K562 (cell line): ENCODE measurements around the gene NCKAP1. TPM values are rescaled to one million over a fixed set of nuclear protein-coding genes. Genes with fewer than 3 reads are reported as not detected.

Source experiments
- ARID3B ChIP-seq: fragments of 250-450 bp; sonication (Bioruptor Pico); IDR thresholded peaks from 2 replicates; pipeline ENCODE4 v1.4.0; 2020; ENCODE audit warnings: borderline replicate concordance
- BRD4 ChIP-seq: fragments of 200-600 bp; sonication (generic); IDR thresholded peaks from 2 replicates; pipeline ENCODE4 v1.6.1; 2017; ENCODE audit warnings: inconsistent platforms
- CC2D1A ChIP-seq: fragments of 450-650 bp; IDR thresholded peaks from 2 replicates; pipeline ENCODE4 v1.6.1; 2017; ENCODE audit warnings: mild to moderate bottlenecking
- EP400 ChIP-seq: fragments of 450-650 bp; IDR thresholded peaks from 2 replicates; pipeline ENCODE4 v1.6.1; 2017; ENCODE audit warnings: antibody characterized with exemption, mild to moderate bottlenecking, moderate library complexity
- ETV5 ChIP-seq: sonication (generic); formaldehyde crosslinking; IDR thresholded peaks from 2 replicates; pipeline ENCODE4 v1.4.0; 2020; ENCODE audit warnings: low read depth, mild to moderate bottlenecking, missing genetic modification reagents
- FOS ChIP-seq: IDR thresholded peaks from 3 replicates; pipeline ENCODE4 v1.6.1; 2011; ENCODE audit not compliant: insufficient read length; ENCODE audit errors: extremely low read depth
- FOXO4 ChIP-seq: fragments of 450-650 bp; formaldehyde crosslinking; IDR thresholded peaks from 2 replicates; pipeline ENCODE4 v1.4.0; 2020; ENCODE audit warnings: mild to moderate bottlenecking, moderate library complexity
- GATAD2A ChIP-seq: fragments of 450-650 bp; IDR thresholded peaks from 2 replicates; pipeline ENCODE4 v1.6.1; 2017
- GATAD2B ChIP-seq: fragments of 450-650 bp; IDR thresholded peaks from 2 replicates; pipeline ENCODE4 v1.6.1; 2017; ENCODE audit warnings: mild to moderate bottlenecking, borderline replicate concordance
- GTF2A2 ChIP-seq: IDR thresholded peaks from 2 replicates; pipeline ENCODE4 v1.6.1; 2016; ENCODE audit warnings: mild to moderate bottlenecking, missing genetic modification characterization, missing compliant biosample characterization
- HDAC3 ChIP-seq: fragments of 450-650 bp; IDR thresholded peaks from 2 replicates; pipeline ENCODE4 v1.6.1; 2018; ENCODE audit warnings: borderline replicate concordance, mild to moderate bottlenecking, moderate library complexity; ENCODE audit not compliant: partially characterized antibody
- HLTF ChIP-seq: fragments of 450-650 bp; IDR thresholded peaks from 2 replicates; pipeline ENCODE4 v1.6.1; 2016
- IRF2 ChIP-seq: sonication (generic); formaldehyde crosslinking; IDR thresholded peaks from 2 replicates; pipeline ENCODE4 v1.8.1; 2022; ENCODE audit warnings: mild to moderate bottlenecking, missing genetic modification reagents
- REST ChIP-seq, 2 experiments: fragments of 450-650 bp; formaldehyde crosslinking in 1 of 2; IDR thresholded peaks; 2 replicates each; pipeline versions ENCODE4 v1.4.0 to v1.6.1; 2014 to 2020; ENCODE audit warnings: mild to moderate bottlenecking in 2 of 2, borderline replicate concordance in 1 of 2, low read depth in 1 of 2
- SIN3B ChIP-seq: fragments of 450-650 bp; IDR thresholded peaks from 2 replicates; pipeline ENCODE4 v1.6.1; 2017; ENCODE audit warnings: low read depth, mild to moderate bottlenecking, moderate library complexity
- TAF1 ChIP-seq: IDR thresholded peaks from 2 replicates; pipeline ENCODE4 v1.6.1; 2011; ENCODE audit warnings: mild to moderate bottlenecking, low read length, moderate library complexity; ENCODE audit not compliant: insufficient read depth, control insufficient read depth, severe bottlenecking; ENCODE audit errors: extremely low read depth
- ZNF75A ChIP-seq: fragments of 450-650 bp; formaldehyde crosslinking; IDR thresholded peaks from 2 replicates; pipeline ENCODE4 v1.4.0; 2020; ENCODE audit warnings: mild to moderate bottlenecking
- polyA plus RNA-seq, 8 experiments: library from polyadenylated mRNA; depleted of rRNA in 4 of 8; stranded (reverse) in 5 of 8; unstranded in 3 of 8; fragments of >200 nt; fragmentation: Nextera tagmentation in 2 of 8; fragmentation: Illumina TruSeq in 1 of 8; extraction: Ambion mirVana in 2 of 8; extraction: Trizol in 1 of 8; gene quantifications; 2 replicates each; pipeline versions ENCODE4 v1.2.1 to v1.2.3, GENCODE V29; 2011 to 2014; ENCODE audit warnings: inconsistent platforms in 1 of 8, missing spikeins in 1 of 8
- total RNA-seq, 7 experiments: library from RNA; depleted of rRNA in 6 of 7; stranded (reverse); fragments of >200 nt in 6 of 7; fragmentation: Illumina TruSeq in 2 of 7; extraction: Trizol in 2 of 7; gene quantifications; 2 replicates each; pipeline versions ENCODE4 v1.2.1 to v1.2.3, GENCODE V29; 2011 to 2021; ENCODE audit warnings: low replicate concordance in 1 of 7

NCKAP1 gene
- total and polyA plus RNA-seq, 9 of the 15 experiments (the other 6 are each of a cell fraction or from before 2014, with no cell fraction given), result 34.0 to 153 (median 88.7) TPM

GRCh38 chr2:183078464-183079138, 40.3 kb upstream of the NCKAP1 start, which contains the start of gene DUSP19 (continued):
- TF ChIP-seq REST (IDR thresholded peaks at IDR 0.05; ENCODE audit: borderline replicate concordance) (no peak), REST (CRISPR knock-in tag; IDR thresholded peaks at IDR 0.05; ENCODE audit: low read depth) (no peak), ETV5 (peak; percentile 47; the same call in 1 of the 2 replicates), BRD4 (peak; percentile 13; the same call in 1 of the 2 replicates), ZNF75A (CRISPR knock-in tag) (no peak), GATAD2A (peak; percentile 77; the same call in 1 of the 2 replicates), FOS (peak; percentile 82), SIN3B (no peak; the same call in 1 of the 2 replicates), GATAD2B (no peak), ARID3B (no peak), FOXO4 (no peak), EP400 (peak; percentile 65), HLTF (no peak), TAF1 (peak; percentile 94), GTF2A2 (tag) (no peak), IRF2 (CRISPR knock-in tag) (no peak), HDAC3 (no peak), CC2D1A (peak; percentile 76)
